Vagina (tissue), 2 donors: Measurements from ENCODE around the gene TRAF1. TPM values are rescaled to one million over a fixed set of nuclear protein-coding genes. Genes with fewer than 3 reads are reported as not detected.

ENCODE experiments used
- DNase-seq, 2 donors: peaks; one replicate each; pipeline ENCODE4 v3.0.0-alpha.2; 2017; ENCODE audit errors: extremely low spot score in 2 of 2
- H3K27ac ChIP-seq: fragments of 200-600 bp; sonication (generic); one replicate; pipeline ENCODE4 v1.5.1; 2019
- H3K27me3 ChIP-seq: fragments of 200-600 bp; sonication (generic); one replicate; pipeline ENCODE4 v1.5.1; 2019
- H3K36me3 ChIP-seq, 2 donors: fragments of 200-600 bp; sonication (generic); one replicate each; pipeline ENCODE4 v1.5.1; 2017 to 2019
- H3K4me1 ChIP-seq: fragments of 200-600 bp; sonication (generic); one replicate; pipeline ENCODE4 v1.5.1; 2019
- H3K4me3 ChIP-seq, 2 donors: fragments of 200-600 bp; sonication (generic); 1 replicate in 1 of 2; 2 replicates in 1 of 2; pipeline ENCODE4 v1.5.1; 2016 to 2019
- H3K9me3 ChIP-seq: fragments of 200-600 bp; sonication (generic); one replicate; pipeline ENCODE4 v1.5.1; 2019
- CTCF ChIP-seq, 3 experiments: fragments of 450-650 bp in 2 of 3; fragments of 200-600 bp in 1 of 3; sonication (generic) in 1 of 3; IDR thresholded peaks; one replicate each; pipeline ENCODE4 v1.5.1; 2017 to 2019; ENCODE audit warnings: antibody characterized with exemption in 3 of 3, mild to moderate bottlenecking in 2 of 3, moderate library complexity in 2 of 3
- POLR2A ChIP-seq, 2 donors: fragments of 450-650 bp; IDR thresholded peaks; one replicate each; pipeline ENCODE4 v1.6.1; 2017; ENCODE audit warnings: antibody characterized with exemption in 2 of 2, mild to moderate bottlenecking in 2 of 2, moderate library complexity in 2 of 2
- POLR2AphosphoS5 ChIP-seq, 2 donors: sonication (generic); formaldehyde crosslinking; IDR thresholded peaks; one replicate each; pipeline ENCODE4 v1.9.0; 2017; ENCODE audit warnings: antibody characterized with exemption in 2 of 2, mild to moderate bottlenecking in 2 of 2, low read depth in 1 of 2; ENCODE audit not compliant: insufficient read depth in 1 of 2
- intact Hi-C: fragments of 100-400 bp; cut with DNase I; formaldehyde crosslinking; loops from one replicate; pipeline ENCODE4 v1.15.1; 2023
- total RNA-seq: library from RNA; depleted of rRNA; stranded (reverse); fragments of >200 nt; gene quantifications from one replicate; pipeline ENCODE4 v1.2.3, GENCODE V29; 2016

Gene TRAF1
- total RNA-seq, 1 donor from 2014 or later: 6.9 TPM

GRCh38 chr9:120905315-120906164, 21.1 kb downstream of the TRAF1 start:
- no peak overlapping the region for H3K4me3 ChIP-seq
- DNase-seq: no peak
- H3K27ac ChIP-seq: no peak overlapping the region
- TF ChIP-seq CTCF (IDR thresholded peaks at IDR 0.05): no peak
- no peak for TF ChIP-seq POLR2A (IDR thresholded peaks at IDR 0.05)
- TF ChIP-seq POLR2AphosphoS5 (IDR thresholded peaks at IDR 0.05; ENCODE audit: insufficient read depth in 1 of 2, low read depth in 1 of 2): no peak
- intact Hi-C loops: no loop called here
- peaks cover 9% of the 10 kb centered on the region for H3K4me1 ChIP-seq
- peaks cover 0 to 4% of the 10 kb centered on the region in 2 donors for H3K36me3 ChIP-seq
- no peaks in the 10 kb centered on the region for H3K27me3 ChIP-seq
- H3K9me3 ChIP-seq: no peaks in the 10 kb centered on the region

GRCh38 chr9:120904978-120905301, 21.7 kb downstream of the TRAF1 start:
- Histone ChIP-seq H3K9me3 (no peaks in the 10 kb centered on the region), H3K4me3 (no peak overlapping the region), H3K4me1 (peaks cover 4% of the 10 kb centered on the region), H3K36me3 (peaks cover 0 to 4% of the 10 kb centered on the region in 2 donors), H3K27ac (no peak overlapping the region), H3K27me3 (no peaks in the 10 kb centered on the region)
- DNase-seq: no peak
- no peak for TF ChIP-seq POLR2AphosphoS5 (IDR thresholded peaks at IDR 0.05; ENCODE audit: insufficient read depth in 1 of 2, low read depth in 1 of 2)
- no peak for TF ChIP-seq POLR2A (IDR thresholded peaks at IDR 0.05)
- TF ChIP-seq CTCF (IDR thresholded peaks at IDR 0.05): no peak
- intact Hi-C loops: no loop called here

GRCh38 chr9:120904061-120904977, 22.3 kb downstream of the TRAF1 start:
- DNase-seq: no peak
- TF ChIP-seq POLR2A (IDR thresholded peaks at IDR 0.05): no peak
- peak in 1 of 2 donors; percentile 20 for TF ChIP-seq POLR2AphosphoS5 (IDR thresholded peaks at IDR 0.05; ENCODE audit: insufficient read depth in 1 of 2, low read depth in 1 of 2)
- no peak for TF ChIP-seq CTCF (IDR thresholded peaks at IDR 0.05)
- peaks cover 0 to 4% of the 10 kb centered on the region in 2 donors for H3K36me3 ChIP-seq
- no peak overlapping the region for H3K27ac ChIP-seq
- intact Hi-C loops: no loop called here
- no peaks in the 10 kb centered on the region for H3K9me3 ChIP-seq
- no peaks in the 10 kb centered on the region for H3K27me3 ChIP-seq
- H3K4me3 ChIP-seq: no peak overlapping the region
- no peaks in the 10 kb centered on the region for H3K4me1 ChIP-seq

DNA sequence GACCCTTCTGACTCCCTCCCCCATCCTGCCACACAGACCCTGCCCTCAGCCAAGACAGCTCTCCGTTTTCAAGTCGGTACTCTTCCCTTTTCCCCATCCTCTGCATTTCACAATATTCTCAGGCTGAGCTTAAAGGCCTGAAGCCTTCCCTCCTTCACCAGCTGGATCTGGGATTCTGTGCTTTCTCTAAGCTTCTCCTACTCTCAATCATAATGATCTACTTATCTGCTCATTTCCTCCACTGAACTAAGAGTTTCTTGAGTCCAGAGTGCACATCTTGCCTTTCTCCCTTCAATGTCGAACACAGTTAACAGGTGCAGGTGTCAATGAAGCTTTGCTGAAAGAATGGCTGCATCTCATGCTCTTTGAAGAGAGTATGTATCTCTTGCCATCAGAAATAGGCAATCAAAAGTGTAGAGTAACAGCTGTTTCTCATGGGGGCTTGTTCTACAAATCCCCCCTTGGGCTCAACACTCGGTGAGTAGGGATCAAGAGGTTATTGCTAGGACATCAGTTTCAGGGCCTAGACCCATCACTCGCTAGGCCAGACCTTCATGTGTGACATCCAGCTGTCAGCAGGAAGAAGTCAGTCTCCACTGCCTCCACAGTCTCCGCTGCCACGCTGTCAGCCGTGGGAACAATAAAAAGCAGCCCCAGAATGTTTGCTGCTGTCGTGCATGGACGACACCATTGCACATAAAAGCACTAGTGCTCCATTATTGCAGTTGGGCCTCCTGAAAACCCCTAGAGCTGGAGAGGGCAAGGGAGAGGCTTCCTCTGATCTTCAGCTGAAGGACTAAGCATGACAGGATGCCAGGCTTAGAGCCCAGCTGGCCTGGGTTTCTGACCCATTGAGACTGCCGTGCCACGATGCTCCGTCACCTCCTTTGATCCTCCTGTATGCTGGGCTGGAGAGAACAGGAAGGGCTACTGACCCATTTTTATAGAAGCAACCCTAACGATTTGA, 23.7 kb downstream of the TRAF1 start:
- no peaks in the 10 kb centered on the region for H3K27me3 ChIP-seq
- TF ChIP-seq POLR2AphosphoS5 (IDR thresholded peaks at IDR 0.05; ENCODE audit: insufficient read depth in 1 of 2, low read depth in 1 of 2): no peak
- no peak for TF ChIP-seq POLR2A (IDR thresholded peaks at IDR 0.05)
- no peak for TF ChIP-seq CTCF (IDR thresholded peaks at IDR 0.05)
- DNase-seq: no peak
- H3K4me3 ChIP-seq: no peak overlapping the region
- no peaks in the 10 kb centered on the region for H3K9me3 ChIP-seq
- no peak overlapping the region for H3K27ac ChIP-seq
- H3K36me3 ChIP-seq: no peaks in the 10 kb centered on the region
- intact Hi-C loops: no loop called here
- H3K4me1 ChIP-seq: no peaks in the 10 kb centered on the region
